CD4-positive, alpha-beta memory T cell (primary cell): Measurements from ENCODE around the gene ARHGEF16. TPM values are rescaled to one million over a fixed set of nuclear protein-coding genes. Genes with fewer than 3 reads are reported as not detected.
A peak's percentile ranks its signal among the peaks of the same experiment; 100 is the strongest.

ENCODE experiments used
- CTCF ChIA-PET: fragments of 350-600 bp; sonication (Branson Sonifier 250); formaldehyde crosslinking; loops from one replicate; lab custom pipeline; 2021; ENCODE audit warnings: inconsistent platforms; ENCODE audit not compliant: partially characterized antibody; lab: Charles Lee
- POLR2A ChIA-PET: fragments of 350-600 bp; sonication (Branson Sonifier 250); formaldehyde crosslinking; loops from one replicate; lab custom pipeline; 2021; ENCODE audit not compliant: partially characterized antibody; lab: Charles Lee
- DNase-seq, 5 donors: peaks; one replicate each; pipeline versions ENCODE4 v3.0.0 to v3.0.0-alpha.2; 2020 to 2022; ENCODE audit warnings: mixed read lengths in 1 of 5
- H3K27ac ChIP-seq: one replicate; pipeline ENCODE4 v1.7.0; 2013; ENCODE audit warnings: low read depth, low read length
- H3K27me3 ChIP-seq: 2 replicates; pipeline ENCODE4 v1.7.0; 2013; ENCODE audit warnings: mild to moderate bottlenecking, low read length, moderate library complexity; ENCODE audit not compliant: insufficient read depth
- H3K36me3 ChIP-seq: 2 replicates; pipeline ENCODE4 v1.7.0; 2013; ENCODE audit warnings: mild to moderate bottlenecking, low read length, moderate library complexity; ENCODE audit not compliant: insufficient read depth
- H3K4me1 ChIP-seq: 2 replicates; pipeline ENCODE4 v1.7.0; 2013; ENCODE audit warnings: mild to moderate bottlenecking, low read length, moderate library complexity; ENCODE audit not compliant: insufficient read depth
- H3K4me3 ChIP-seq, 2 donors: one replicate each; pipeline ENCODE4 v1.7.0; 2013; ENCODE audit warnings: low read length in 2 of 2, mild to moderate bottlenecking in 1 of 2
- H3K9me3 ChIP-seq, 2 donors: one replicate each; pipeline ENCODE4 v1.7.0; 2013; ENCODE audit warnings: low read length in 2 of 2, control low read depth in 1 of 2; ENCODE audit not compliant: control insufficient read depth in 1 of 2
- H3K27ac Mint-ChIP-seq, 7 donors: one replicate each; pipeline ENCODE4 v1.8.0; 2020 to 2021; ENCODE audit warnings: mixed read lengths in 7 of 7, mild to moderate bottlenecking in 6 of 7, inconsistent platforms in 3 of 7, moderate library complexity in 3 of 7
- H3K27me3 Mint-ChIP-seq, 2 donors: one replicate each; pipeline ENCODE4 v1.8.0; 2020 to 2021; ENCODE audit warnings: mixed read lengths in 2 of 2
- H3K36me3 Mint-ChIP-seq, 2 donors: one replicate each; pipeline ENCODE4 v1.8.0; 2020 to 2021; ENCODE audit warnings: mixed read lengths in 2 of 2, inconsistent platforms in 1 of 2, mild to moderate bottlenecking in 1 of 2
- H3K4me1 Mint-ChIP-seq, 4 donors: one replicate each; pipeline ENCODE4 v1.8.0; 2020 to 2021; ENCODE audit warnings: mixed read lengths in 4 of 4, mild to moderate bottlenecking in 1 of 4
- H3K4me3 Mint-ChIP-seq, 8 donors: one replicate each; pipeline ENCODE4 v1.8.0; 2020 to 2021; ENCODE audit warnings: mixed read lengths in 8 of 8, mild to moderate bottlenecking in 7 of 8, moderate library complexity in 6 of 8, inconsistent platforms in 3 of 8
- H3K9me3 Mint-ChIP-seq, 8 donors: one replicate each; pipeline ENCODE4 v1.8.0; 2020 to 2021; ENCODE audit warnings: mixed read lengths in 8 of 8, mild to moderate bottlenecking in 5 of 8, inconsistent platforms in 3 of 8, moderate library complexity in 1 of 8
- intact Hi-C: fragments of 100-400 bp; cut with micrococcal nuclease; formaldehyde crosslinking; loops from one replicate; pipeline ENCODE4 v1.15.1; 2023
- polyA plus RNA-seq, 2 donors: library from polyadenylated mRNA; unstranded; fragments of 300-500 nt; fragmentation: Illumina TruSeq; gene quantifications; one replicate each; pipeline ENCODE4 v1.2.3, GENCODE V29; 2021
- total RNA-seq, 2 experiments: library from RNA; stranded (reverse); gene quantifications; one replicate each; pipeline ENCODE4 v1.2.3, GENCODE V29; 2021

The ARHGEF16 gene
- total and polyA plus RNA-seq, 4 experiments from 2014 or later, result 0.16 to 0.22 (median 0.20) TPM; not detected in 1

GRCh38 chr1:3501856-3502640 is 47.6 kb downstream of the ARHGEF16 start:
- Histone ChIP-seq H3K27me3 (no peaks in the 10 kb centered on the region), H3K27ac (no peak overlapping the region), H3K36me3 (no peaks in the 10 kb centered on the region), H3K4me3 (no peak overlapping the region), H3K9me3 (no peaks in the 10 kb centered on the region), H3K4me1 (no peaks in the 10 kb centered on the region)
- Mint-ChIP-seq H3K4me1 (no peaks in the 10 kb centered on the region), H3K27me3 (no peaks in the 10 kb centered on the region), H3K9me3 (no peaks in the 10 kb centered on the region), H3K36me3 (peaks cover 7 to 10% of the 10 kb centered on the region in 2 donors), H3K27ac (no peak overlapping the region), H3K4me3 (no peak overlapping the region)
- DNase-seq, result no peak
- intact Hi-C loops, result no loop called here
- CTCF ChIA-PET, result no interaction called here
- POLR2A ChIA-PET, result interaction anchor here (0.8 to 3.1 kb wide), 4 partner anchors 9 to 29 kb away, joined by 3 to 19 read pairs (median 4); no protein-coding TSS in a partner anchor

- no peak overlapping the region for H3K4me3 ChIP-seq
- ChIA-PET CTCF (no interaction called here), POLR2A (interaction anchor here (3.1 kb wide), 1 partner anchor 28 kb away, joined by 19 read pairs; no protein-coding TSS in a partner anchor)
- no peaks in the 10 kb centered on the region for H3K4me1 ChIP-seq
- H3K36me3 ChIP-seq, result peaks cover 4% of the 10 kb centered on the region
- H3K9me3 ChIP-seq, result no peaks in the 10 kb centered on the region
- no peak overlapping the region for H3K27ac ChIP-seq
- no peak for DNase-seq
- no peaks in the 10 kb centered on the region for H3K27me3 ChIP-seq
- peak overlapping the region in 1 of 7 donors; percentile 9 for H3K27ac Mint-ChIP-seq
- H3K4me3 Mint-ChIP-seq, result no peak overlapping the region
- no peaks in the 10 kb centered on the region for H3K4me1 Mint-ChIP-seq
- peaks cover 12 to 16% of the 10 kb centered on the region in 2 donors for H3K36me3 Mint-ChIP-seq
- H3K9me3 Mint-ChIP-seq, result no peaks in the 10 kb centered on the region
- H3K27me3 Mint-ChIP-seq, result no peaks in the 10 kb centered on the region
- intact Hi-C loops, result no loop called here
Observed at GRCh38 chr1:3502641-3503524, 48.4 kb downstream of the ARHGEF16 start.

- Mint-ChIP-seq H3K27me3 (no peaks in the 10 kb centered on the region), H3K9me3 (peaks cover 0 to 2% (median 0%) of the 10 kb centered on the region in 8 donors), H3K4me3 (no peak overlapping the region), H3K4me1 (peaks cover 0 to 1% (median 0%) of the 10 kb centered on the region in 4 donors), H3K36me3 (peaks cover 16 to 19% of the 10 kb centered on the region in 2 donors), H3K27ac (peak overlapping the region in 2 of 7 donors; percentile 9 to 42)
- Histone ChIP-seq H3K27me3 (no peaks in the 10 kb centered on the region), H3K9me3 (no peaks in the 10 kb centered on the region), H3K4me3 (no peak overlapping the region), H3K4me1 (no peaks in the 10 kb centered on the region), H3K36me3 (peaks cover 4% of the 10 kb centered on the region), H3K27ac (no peak overlapping the region)
- ChIA-PET CTCF (no interaction called here), POLR2A (interaction anchor here (3.1 kb wide), 1 partner anchor 27 kb away, joined by 19 read pairs; no protein-coding TSS in a partner anchor)
- DNase-seq, result no peak
- intact Hi-C loops, result no loop called here
Observed at GRCh38 chr1:3503525-3503886, 49.0 kb downstream of the ARHGEF16 start.

- Histone ChIP-seq H3K9me3 (no peaks in the 10 kb centered on the region), H3K4me1 (no peaks in the 10 kb centered on the region), H3K27ac (no peak overlapping the region), H3K27me3 (no peaks in the 10 kb centered on the region), H3K36me3 (peaks cover 4% of the 10 kb centered on the region), H3K4me3 (no peak overlapping the region)
- Mint-ChIP-seq H3K36me3 (peaks cover 16 to 19% of the 10 kb centered on the region in 2 donors), H3K9me3 (peaks cover 0 to 2% (median 0%) of the 10 kb centered on the region in 8 donors), H3K27me3 (no peaks in the 10 kb centered on the region), H3K4me1 (peaks cover 0 to 1% (median 0%) of the 10 kb centered on the region in 4 donors), H3K27ac (no peak overlapping the region), H3K4me3 (no peak overlapping the region)
- intact Hi-C loops, result no loop called here
- ChIA-PET POLR2A (no interaction called here), CTCF (no interaction called here)
- DNase-seq, result no peak
Observed at GRCh38 chr1:3504151-3504821, 49.8 kb downstream of the ARHGEF16 start.

GRCh38 chr1:3504822-3505153 is 50.3 kb downstream of the ARHGEF16 start:
- peaks cover 16 to 19% of the 10 kb centered on the region in 2 donors for H3K36me3 Mint-ChIP-seq
- H3K9me3 Mint-ChIP-seq, result peaks cover 0 to 2% (median 0%) of the 10 kb centered on the region in 8 donors
- Histone ChIP-seq H3K27ac (no peak overlapping the region), H3K36me3 (peaks cover 4% of the 10 kb centered on the region), H3K9me3 (no peaks in the 10 kb centered on the region), H3K4me3 (no peak overlapping the region), H3K4me1 (no peaks in the 10 kb centered on the region), H3K27me3 (no peaks in the 10 kb centered on the region)
- H3K4me1 Mint-ChIP-seq, result peaks cover 0 to 1% (median 0%) of the 10 kb centered on the region in 4 donors
- ChIA-PET CTCF (no interaction called here), POLR2A (no interaction called here)
- DNase-seq, result no peak
- H3K27ac Mint-ChIP-seq, result no peak overlapping the region
- H3K4me3 Mint-ChIP-seq, result no peak overlapping the region
- intact Hi-C loops, result no loop called here
- no peaks in the 10 kb centered on the region for H3K27me3 Mint-ChIP-seq

GRCh38 chr1:3505161-3505560 is 50.7 kb downstream of the ARHGEF16 start:
- POLR2A ChIA-PET, result no interaction called here
- H3K27me3 ChIP-seq, result no peaks in the 10 kb centered on the region

More at GRCh38 chr1:3505161-3505560, 50.7 kb downstream of the ARHGEF16 start:
- peaks cover 0 to 2% (median 0%) of the 10 kb centered on the region in 8 donors for H3K9me3 Mint-ChIP-seq
- CTCF ChIA-PET, result no interaction called here
- Histone ChIP-seq H3K4me1 (no peaks in the 10 kb centered on the region), H3K9me3 (no peaks in the 10 kb centered on the region), H3K36me3 (peaks cover 4% of the 10 kb centered on the region), H3K27ac (no peak overlapping the region), H3K4me3 (no peak overlapping the region)
- H3K4me1 Mint-ChIP-seq, result peaks cover 0 to 1% (median 0%) of the 10 kb centered on the region in 4 donors
- peaks cover 16 to 19% of the 10 kb centered on the region in 2 donors for H3K36me3 Mint-ChIP-seq
- no peak for DNase-seq
- H3K27ac Mint-ChIP-seq, result no peak overlapping the region
- H3K4me3 Mint-ChIP-seq, result no peak overlapping the region
- no peaks in the 10 kb centered on the region for H3K27me3 Mint-ChIP-seq
- intact Hi-C loops, result no loop called here
